Panc1 (cell line): Measurements from ENCODE around the gene GATA6. TPM values are rescaled to one million over a fixed set of nuclear protein-coding genes. Genes with fewer than 3 reads are reported as not detected.

Source experiments
- ATAC-seq: fragments of 200-7000 bp; cut with Tn5 transposase; 2 replicates; pipeline ENCODE4 v1.9.1; 2020; ENCODE audit warnings: mild to moderate bottlenecking, moderate library complexity
- BruUV-seq: library from RNA; stranded (reverse); fragments of 400-500 nt; replicated peaks from 2 replicates; lab custom pipeline; 2021; lab: Mats Ljungman, UMichigan
- CTCF ChIA-PET: fragments of 300-600 bp; sonication (Branson Sonifier 250); formaldehyde crosslinking; loops from one replicate; lab custom pipeline; 2022; ENCODE audit warnings: antibody characterized with exemption; lab: Charles Lee
- POLR2A ChIA-PET: fragments of 300-600 bp; sonication (Branson Sonifier 250); formaldehyde crosslinking; loops from one replicate; lab custom pipeline; 2022; ENCODE audit warnings: antibody characterized with exemption; lab: Charles Lee
- DNase-seq: peaks from one replicate; pipeline ENCODE4 v3.0.0-alpha.2; 2010; ENCODE audit warnings: low read depth, low spot score
- H3K27ac ChIP-seq: 2 replicates; pipeline ENCODE4 v1.5.1; 2011; ENCODE audit warnings: mild to moderate bottlenecking, low read length, inconsistent platforms
- H3K27me3 ChIP-seq: fragments of 200-500 bp; sonication (Bioruptor generic); 2 replicates; pipeline ENCODE4 v1.6.0; 2014; ENCODE audit warnings: low read length, inconsistent platforms; ENCODE audit not compliant: control insufficient read depth, insufficient read depth
- H3K36me3 ChIP-seq: fragments of 200-500 bp; sonication (Bioruptor generic); 2 replicates; pipeline ENCODE4 v1.5.1; 2014; ENCODE audit warnings: inconsistent platforms, mild to moderate bottlenecking, low read length, moderate library complexity; ENCODE audit not compliant: control insufficient read depth, insufficient read depth
- H3K4me1 ChIP-seq: 2 replicates; pipeline ENCODE4 v1.5.1; 2011; ENCODE audit warnings: inconsistent platforms, mild to moderate bottlenecking, low read length, moderate library complexity; ENCODE audit not compliant: control insufficient read depth, insufficient read depth
- H3K4me3 ChIP-seq, 2 experiments: 2 replicates each; pipeline ENCODE4 v1.5.1; 2011 to 2012; ENCODE audit warnings: low read depth in 2 of 2, low read length in 2 of 2, mild to moderate bottlenecking in 2 of 2, inconsistent platforms in 1 of 2, moderate library complexity in 1 of 2
- H3K9me3 ChIP-seq: fragments of 200-500 bp; sonication (Bioruptor generic); 2 replicates; pipeline ENCODE4 v1.5.1; 2014; ENCODE audit warnings: low read depth, mild to moderate bottlenecking, inconsistent platforms, low read length, moderate library complexity; ENCODE audit not compliant: control insufficient read depth, insufficient read depth
- CTCF ChIP-seq: fragments of 450-650 bp; IDR thresholded peaks from 2 replicates; pipeline ENCODE4 v1.5.1; 2017; ENCODE audit warnings: mild to moderate bottlenecking
- POLR2AphosphoS5 ChIP-seq: IDR thresholded peaks from 2 replicates; pipeline ENCODE4 v1.6.1; 2012; ENCODE audit warnings: mild to moderate bottlenecking, low read depth, low read length, moderate library complexity
- REST ChIP-seq, 2 experiments: IDR thresholded peaks; 2 replicates each; pipeline ENCODE4 v1.6.1; 2011 to 2012; ENCODE audit warnings: low read depth in 2 of 2, control low read depth in 1 of 2, low read length in 1 of 2, mild to moderate bottlenecking in 1 of 2, moderate library complexity in 1 of 2; ENCODE audit not compliant: insufficient read depth in 1 of 2
- SIN3A ChIP-seq: IDR thresholded peaks from 2 replicates; pipeline ENCODE4 v1.6.1; 2012; ENCODE audit warnings: low read depth, mild to moderate bottlenecking, low read length, moderate library complexity, borderline replicate concordance; ENCODE audit not compliant: insufficient read depth
- TCF7L2 ChIP-seq: IDR thresholded peaks from 2 replicates; pipeline ENCODE4 v1.6.1; 2011; ENCODE audit warnings: mild to moderate bottlenecking, low read depth, low read length, inconsistent platforms
- in situ Hi-C: cut with HindIII; loops from 2 replicates; pipeline ENCODE4 v1.10.0; 2016; ENCODE audit warnings: low sequenced_read_pairs, low pct_unique_long_range_greater_than_20kb
- intact Hi-C: fragments of 100-400 bp; cut with micrococcal nuclease; formaldehyde crosslinking; loops from one replicate; pipeline ENCODE4 v1.10.0; 2022; ENCODE audit not compliant: unreplicated experiment
- total RNA-seq: library from RNA; stranded (reverse); gene quantifications from one replicate; pipeline ENCODE4 v1.2.1, GENCODE V29; 2021; ENCODE audit not compliant: unreplicated experiment

Gene GATA6
- total RNA-seq, 1 experiment from 2014 or later, result 0.51 TPM

GRCh38 chr18:22149710-22150109, 19.7 kb upstream of the GATA6 start:
- Histone ChIP-seq H3K9me3 (no peaks in the 10 kb centered on the region), H3K27me3 (peaks cover 2% of the 10 kb centered on the region; the same call in 1 of the 2 replicates), H3K4me3 (no peak overlapping the region), H3K36me3 (no peaks in the 10 kb centered on the region), H3K27ac (no peak overlapping the region), H3K4me1 (no peaks in the 10 kb centered on the region)
- ChIA-PET POLR2A (no interaction called here), CTCF (no interaction called here)
- in situ Hi-C loops (no loop called here), intact Hi-C loops (no loop called here)
- BruUV-seq, result no TSS peak
- no peak for DNase-seq
- TF ChIP-seq REST (IDR thresholded peaks at IDR 0.05; ENCODE audit: insufficient read depth in 1 of 2, low read depth in 2 of 2, low read length in 1 of 2), result no peak
- ATAC-seq, result no peak

- ChIA-PET CTCF (no interaction called here), POLR2A (no interaction called here)
- no TSS peak for BruUV-seq
- intact Hi-C loops, result no loop called here
- H3K36me3 ChIP-seq, result no peaks in the 10 kb centered on the region
- in situ Hi-C loops, result no loop called here
- no peaks in the 10 kb centered on the region for H3K9me3 ChIP-seq
- H3K27ac ChIP-seq, result no peak overlapping the region
- no peak for ATAC-seq
- no peaks in the 10 kb centered on the region for H3K4me1 ChIP-seq
- peak in 1 of 2 experiments; percentile 60; a peak in 2 of 4 replicates for TF ChIP-seq REST (IDR thresholded peaks at IDR 0.05; ENCODE audit: insufficient read depth in 1 of 2, low read depth in 2 of 2, low read length in 1 of 2)
- TF ChIP-seq TCF7L2, result no peak
- 0 out of 2 replicates have a peak, but pooled peaks cover 2% of the 10 kb centered on the region for H3K27me3 ChIP-seq
- H3K4me3 ChIP-seq, result no peak overlapping the region
- no peak for DNase-seq
Measured at GRCh38 chr18:22152093-22152492, 17.3 kb upstream of the GATA6 start.

GRCh38 chr18:22153428-22153827, 16.0 kb upstream of the GATA6 start:
- no peak overlapping the region for H3K4me3 ChIP-seq
- ChIA-PET POLR2A (no interaction called here), CTCF (no interaction called here)
- TF ChIP-seq TCF7L2 (no peak), REST (IDR thresholded peaks at IDR 0.05; ENCODE audit: insufficient read depth in 1 of 2, low read depth in 2 of 2, low read length in 1 of 2) (no peak), CTCF (no peak), POLR2AphosphoS5 (no peak), SIN3A (no peak)
- H3K36me3 ChIP-seq, result no peaks in the 10 kb centered on the region
- BruUV-seq, result no TSS peak
- no peaks in the 10 kb centered on the region for H3K4me1 ChIP-seq
- DNase-seq (no peak), ATAC-seq (no peak)
- H3K27me3 ChIP-seq, result 0 out of 2 replicates have a peak, but pooled peaks cover 2% of the 10 kb centered on the region
- H3K9me3 ChIP-seq, result no peaks in the 10 kb centered on the region
- no peak overlapping the region for H3K27ac ChIP-seq
- in situ Hi-C loops, result no loop called here
- intact Hi-C loops, result no loop called here
